SK-MEL-5 (cell line): ENCODE measurements around the gene DPP6. TPM values are rescaled to one million over a fixed set of nuclear protein-coding genes. Genes with fewer than 3 reads are reported as not detected.

Experiments used
- DNase-seq: peaks from one replicate; pipeline ENCODE4 v3.0.0-alpha.2; 2016; ENCODE audit warnings: low read depth, low spot score
- in situ Hi-C: cut with HindIII; loops from 2 replicates; pipeline ENCODE4 v1.10.0; 2016; ENCODE audit warnings: low sequenced_read_pairs, high pct_unique_total_duplicates, low pct_unique_long_range_greater_than_20kb
- total RNA-seq: library from RNA; depleted of rRNA; stranded (reverse); fragments of >200 nt; shearing (Covaris generic); gene quantifications from 2 replicates; pipeline ENCODE4 v1.2.3, GENCODE V29; 2014

The DPP6 gene
- total RNA-seq, 1 experiment from 2014 or later: 0.87 TPM

- in situ Hi-C loops: no loop called here
- DNase-seq: no peak
Measured at GRCh38 chr7:154909241-154910105, 857.3 kb downstream of the DPP6 start.

- in situ Hi-C loops: no loop called here
- no peak for DNase-seq
Measured at GRCh38 chr7:154910125-154910524, 857.9 kb downstream of the DPP6 start.

- in situ Hi-C loops: no loop called here
- DNase-seq: no peak
Measured at GRCh38 chr7:154910977-154911376, 858.8 kb downstream of the DPP6 start.

GRCh38 chr7:154911411-154911810 lies 859.2 kb downstream of the DPP6 start:
- no peak for DNase-seq

GRCh38 chr7:154911862-154912455 lies 859.8 kb downstream of the DPP6 start:
- no peak for DNase-seq
- in situ Hi-C loops: no loop called here

More at GRCh38 chr7:154911411-154911810, 859.2 kb downstream of the DPP6 start:
- in situ Hi-C loops: no loop called here

- DNase-seq: no peak
Measured at GRCh38 chr7:154912871-154913637, 860.9 kb downstream of the DPP6 start.

GRCh38 chr7:154913638-154914307 lies 861.6 kb downstream of the DPP6 start:
- peak; percentile 87 for DNase-seq
- in situ Hi-C loops: no loop called here

More at GRCh38 chr7:154912871-154913637, 860.9 kb downstream of the DPP6 start:
- in situ Hi-C loops: no loop called here

GRCh38 chr7:154914308-154914995 lies 862.3 kb downstream of the DPP6 start:
- no peak for DNase-seq
- in situ Hi-C loops: no loop called here

GRCh38 chr7:154914996-154915380 lies 862.8 kb downstream of the DPP6 start:
- in situ Hi-C loops: no loop called here
- DNase-seq: no peak

GRCh38 chr7:154915600-154915999 lies 863.4 kb downstream of the DPP6 start:
- in situ Hi-C loops: no loop called here

GRCh38 chr7:154916381-154916780 lies 864.2 kb downstream of the DPP6 start:
- in situ Hi-C loops: no loop called here

More at GRCh38 chr7:154915600-154915999, 863.4 kb downstream of the DPP6 start:
- no peak for DNase-seq

GRCh38 chr7:154916856-154917807 lies 864.9 kb downstream of the DPP6 start:
- DNase-seq: no peak
- in situ Hi-C loops: no loop called here

More at GRCh38 chr7:154916381-154916780, 864.2 kb downstream of the DPP6 start:
- DNase-seq: no peak

- in situ Hi-C loops: no loop called here
- no peak for DNase-seq
Measured at GRCh38 chr7:154917808-154918160, 865.6 kb downstream of the DPP6 start.

- DNase-seq: no peak
- in situ Hi-C loops: no loop called here
Measured at GRCh38 chr7:154918266-154918665, 866.1 kb downstream of the DPP6 start.

- no peak for DNase-seq
Measured at GRCh38 chr7:154918741-154919140, 866.5 kb downstream of the DPP6 start.

More at GRCh38 chr7:154918741-154919140, 866.5 kb downstream of the DPP6 start:
- in situ Hi-C loops: no loop called here
